Aorta (tissue), 5 donors: ENCODE results near the gene SHISA3. TPM values are rescaled to one million over a fixed set of nuclear protein-coding genes. Genes with fewer than 3 reads are reported as not detected.

Experiments
- ATAC-seq: fragments of 200-7000 bp; cut with Tn5 transposase; one replicate; pipeline ENCODE4 v1.9.1; 2022; ENCODE audit warnings: moderate library complexity; ENCODE audit not compliant: low FRiP score
- DNase-seq, 2 donors: peaks; one replicate each; pipeline ENCODE4 v3.0.0-alpha.2; 2020
- H3K27ac ChIP-seq, 2 donors: one replicate each; pipeline ENCODE4 v1.5.1; 2013; ENCODE audit warnings: low read length in 2 of 2, mild to moderate bottlenecking in 2 of 2, moderate library complexity in 2 of 2, control low read depth in 1 of 2, inconsistent platforms in 1 of 2, low read depth in 1 of 2
- H3K27me3 ChIP-seq, 2 donors: one replicate each; pipeline ENCODE4 v1.6.1; 2013; ENCODE audit warnings: control low read depth in 1 of 2, low read length in 1 of 2, mild to moderate bottlenecking in 1 of 2, moderate library complexity in 1 of 2; ENCODE audit not compliant: insufficient read depth in 2 of 2, control insufficient read depth in 1 of 2
- H3K36me3 ChIP-seq, 2 donors: one replicate each; pipeline ENCODE4 v1.6.1; 2013; ENCODE audit warnings: control low read depth in 1 of 2, low read length in 1 of 2, mild to moderate bottlenecking in 1 of 2; ENCODE audit not compliant: insufficient read depth in 2 of 2, control insufficient read depth in 1 of 2
- H3K4me1 ChIP-seq, 2 donors: one replicate each; pipeline ENCODE4 v1.6.1; 2013; ENCODE audit warnings: low read length in 2 of 2, control low read depth in 1 of 2, mild to moderate bottlenecking in 1 of 2, moderate library complexity in 1 of 2; ENCODE audit not compliant: insufficient read depth in 2 of 2, control insufficient read depth in 1 of 2
- H3K4me3 ChIP-seq, 2 donors: one replicate each; pipeline ENCODE4 v1.5.1; 2013; ENCODE audit warnings: low read length in 2 of 2, control low read depth in 1 of 2, mild to moderate bottlenecking in 1 of 2
- H3K9me3 ChIP-seq: one replicate; pipeline ENCODE4 v1.6.1; 2013; ENCODE audit warnings: mild to moderate bottlenecking, low read length; ENCODE audit not compliant: control insufficient read depth
- WGBS, 2 donors: extraction: QIAGEN DNeasy Blood & Tissue Kit; methylation state at CpG; one replicate each; pipeline ENCODE4 v1.1.7; 2013; 5-methylcytosine and 5-hydroxymethylcytosine counted together
- intact Hi-C, 2 donors: fragments of 100-400 bp; cut with DNase I; formaldehyde crosslinking; loops; one replicate each; pipeline versions ENCODE4 v1.14.2 to v1.15.0; 2022
- polyA plus RNA-seq, 2 donors: library from polyadenylated mRNA; stranded (reverse); fragments of 200-250 nt; gene quantifications; one replicate each; pipeline ENCODE4 v1.2.3, GENCODE V29; 2013
- total RNA-seq, 2 donors: library from RNA; stranded (reverse); fragmentation: NEBNext Ultra II Directional; extraction: Animal tissue kit (Norgen Biotek cat#: 25700); gene quantifications; one replicate each; pipeline ENCODE4 v1.2.1, GENCODE V29; 2021
- donor health status: healthy with polysubstance abuse.
- donor health status: Bipolar disorder and iron deficiency.
- donor health status: DM: no; HTN: no; CAD: no.
- donor health status: DM: no; HTN: no; CAD: no.
- donor health status: DM: yes; HTN: yes; CAD: no.

SHISA3 gene
- total and polyA plus RNA-seq, 4 donors: 2.1 to 5.5 (median 3.5) TPM

- no peaks in the 10 kb centered on the region for H3K9me3 ChIP-seq
- H3K36me3 ChIP-seq: no peaks in the 10 kb centered on the region
- peaks cover 1 to 2% of the 10 kb centered on the region in 2 donors for H3K4me1 ChIP-seq
- intact Hi-C loops: no loop called here
- 75 to 88% methylated on average over 1 of the region's 1 CpG for WGBS, 2 donors
- no peaks in the 10 kb centered on the region for H3K27me3 ChIP-seq
- H3K4me3 ChIP-seq: no peak overlapping the region
- DNase-seq: no peak
- no peak overlapping the region for H3K27ac ChIP-seq
- ATAC-seq: no peak
These were observed 18.0 kb downstream of the SHISA3 start for GRCh38 chr4:42415281-42415680.

- 81 to 85% methylated on average over 3 of the region's 3 CpGs for WGBS, 2 donors
- DNase-seq (no peak), ATAC-seq (no peak)
- Histone ChIP-seq H3K9me3 (no peaks in the 10 kb centered on the region), H3K4me3 (no peak overlapping the region), H3K27me3 (no peaks in the 10 kb centered on the region), H3K36me3 (no peaks in the 10 kb centered on the region), H3K4me1 (peaks cover 1 to 2% of the 10 kb centered on the region in 2 donors), H3K27ac (no peak overlapping the region)
- intact Hi-C loops: no loop called here
These were observed 18.7 kb downstream of the SHISA3 start for GRCh38 chr4:42416017-42416416.

DNA sequence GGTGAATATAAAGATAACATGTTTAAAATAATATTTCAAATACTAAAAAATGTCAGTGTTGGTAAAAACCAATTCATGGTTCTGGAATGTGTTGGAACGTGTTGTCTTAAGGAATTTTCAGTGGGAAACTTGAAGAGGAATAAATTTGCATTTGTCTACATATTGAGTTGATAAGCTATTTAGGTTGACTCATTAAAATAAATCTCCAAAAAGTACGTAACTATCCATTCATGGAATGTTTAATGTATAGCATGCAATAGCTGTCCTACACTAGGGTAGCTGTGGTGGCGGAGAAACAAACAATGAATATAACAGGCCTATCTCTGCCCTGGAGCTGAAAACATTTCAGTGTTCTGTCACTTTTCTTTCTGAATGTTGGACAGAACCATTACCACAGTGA lies 20.3 kb downstream of the SHISA3 start:
- H3K27ac ChIP-seq: no peak overlapping the region
- 66 to 70% methylated on average over 3 of the region's 3 CpGs for WGBS, 2 donors
- no peaks in the 10 kb centered on the region for H3K9me3 ChIP-seq
- H3K4me3 ChIP-seq: no peak overlapping the region
- intact Hi-C loops: no loop called here
- ATAC-seq: no peak
- no peaks in the 10 kb centered on the region for H3K27me3 ChIP-seq
- no peak for DNase-seq
- H3K36me3 ChIP-seq: peaks cover 0 to 1% of the 10 kb centered on the region in 2 donors
- peaks cover 1 to 2% of the 10 kb centered on the region in 2 donors for H3K4me1 ChIP-seq

DNA sequence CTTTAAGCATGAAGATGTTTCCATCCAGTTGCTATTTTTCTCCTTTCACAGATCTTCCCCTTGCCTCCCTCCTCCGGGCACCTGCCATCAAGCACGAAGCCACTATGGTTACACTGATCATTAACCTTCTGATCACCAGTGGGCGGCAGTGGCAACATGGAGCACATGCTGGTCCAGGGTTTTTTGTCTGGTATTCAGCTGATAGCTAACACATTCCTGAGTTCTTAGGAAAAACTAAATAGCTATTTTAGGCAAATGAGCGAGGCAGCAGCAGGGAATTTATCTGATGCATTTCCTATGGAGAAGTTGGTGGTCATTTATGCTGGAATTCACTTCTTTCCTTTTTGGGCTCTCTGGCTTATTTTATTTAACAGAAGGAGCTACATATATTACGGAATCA lies 22.9 kb downstream of the SHISA3 start:
- no peak for DNase-seq
- WGBS, 2 donors: 68 to 76% methylated on average over 5 of the region's 5 CpGs
- peaks cover 0 to 1% of the 10 kb centered on the region in 2 donors for H3K36me3 ChIP-seq
- ATAC-seq: no peak
- no peak overlapping the region for H3K27ac ChIP-seq
- H3K4me1 ChIP-seq: no peaks in the 10 kb centered on the region
- H3K9me3 ChIP-seq: no peaks in the 10 kb centered on the region
- H3K27me3 ChIP-seq: no peaks in the 10 kb centered on the region
- intact Hi-C loops: no loop called here
- no peak overlapping the region for H3K4me3 ChIP-seq

DNA sequence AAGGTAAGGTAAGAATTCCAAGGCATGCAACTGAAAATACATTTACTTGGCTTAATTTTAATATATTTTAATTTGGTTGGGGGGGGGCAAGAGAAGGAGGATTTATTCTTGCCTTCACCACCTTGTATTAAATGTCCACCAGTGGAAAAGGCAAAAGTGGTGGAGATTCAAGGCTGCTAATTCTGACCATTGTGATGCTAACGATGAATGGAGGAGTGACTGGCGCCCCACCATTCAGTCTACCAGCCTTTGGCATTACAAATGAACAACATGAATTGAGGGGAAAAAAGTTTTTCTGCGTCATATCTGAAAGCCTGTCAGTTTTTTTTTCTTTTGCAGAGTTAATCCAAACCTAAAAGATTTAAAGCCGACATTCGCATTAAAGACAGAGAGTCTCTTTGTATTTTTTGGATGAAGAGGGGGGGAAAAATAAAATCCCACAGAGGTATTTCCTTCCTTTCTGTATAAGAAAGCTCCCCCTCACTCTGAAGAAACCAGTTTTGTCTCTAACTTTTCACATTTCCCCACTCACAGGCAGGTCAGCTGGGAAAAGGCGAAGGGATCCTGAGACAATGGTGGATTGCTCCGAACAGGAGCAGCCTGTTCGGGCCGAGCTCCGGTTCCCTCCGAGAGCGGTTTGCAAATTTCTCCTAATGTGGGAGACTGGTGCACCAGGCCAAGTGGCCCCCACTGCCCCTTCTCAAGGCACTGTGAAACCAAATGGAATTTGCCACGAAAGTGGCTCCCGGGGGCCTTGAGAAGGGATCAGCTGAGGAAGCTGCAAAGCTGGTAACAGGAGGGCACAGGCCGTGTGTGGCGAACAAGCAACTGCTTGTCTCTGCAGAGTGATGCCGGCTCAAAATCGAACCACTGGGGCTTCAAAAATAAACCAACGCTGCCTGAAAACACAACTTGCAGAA lies 28.1 kb downstream of the SHISA3 start:
- ATAC-seq (no peak), DNase-seq (no peak)
- Histone ChIP-seq H3K4me1 (no peaks in the 10 kb centered on the region), H3K4me3 (no peak overlapping the region), H3K27me3 (no peaks in the 10 kb centered on the region), H3K36me3 (peaks cover 0 to 1% of the 10 kb centered on the region in 2 donors), H3K27ac (no peak overlapping the region), H3K9me3 (no peaks in the 10 kb centered on the region)
- intact Hi-C loops: no loop called here
- 82 to 88% methylated on average over 19 of the region's 19 CpGs for WGBS, 2 donors

- DNase-seq (no peak), ATAC-seq (no peak)
- intact Hi-C loops: no loop called here
These were observed 30.7 kb downstream of the SHISA3 start for GRCh38 chr4:42428036-42428435.

DNA sequence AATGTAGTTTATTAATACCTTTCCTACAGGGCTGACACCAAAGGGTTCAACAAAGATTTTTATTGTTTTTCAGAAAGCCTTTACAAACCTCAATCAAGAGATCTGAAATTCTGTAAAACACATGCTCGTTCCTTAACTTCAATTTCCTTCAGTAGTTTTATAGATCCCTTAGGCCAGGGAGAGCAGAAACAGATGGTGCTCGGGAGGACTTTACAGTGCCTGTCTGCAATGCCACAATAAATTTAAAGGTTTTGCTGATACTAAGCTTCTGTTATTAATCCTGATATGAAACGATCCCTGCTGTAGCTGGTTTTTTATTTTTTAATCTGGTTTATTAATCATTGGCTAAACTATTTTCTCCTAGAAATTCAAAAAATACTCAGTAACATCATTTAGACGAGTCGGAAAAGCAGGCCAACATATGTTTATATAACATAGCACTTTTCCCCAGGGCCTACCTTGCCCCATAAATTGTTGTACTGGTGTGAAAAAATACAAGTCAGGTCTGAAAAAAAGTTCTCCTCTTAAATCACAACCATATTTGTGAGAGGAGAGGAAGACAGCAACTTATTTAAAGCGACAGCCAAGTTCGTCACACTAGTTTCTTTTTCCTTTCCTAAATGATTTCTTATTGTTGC lies 39.8 kb downstream of the SHISA3 start:
- DNase-seq: no peak
- peaks cover 0 to 3% of the 10 kb centered on the region in 2 donors for H3K36me3 ChIP-seq
- ATAC-seq: no peak
- no peaks in the 10 kb centered on the region for H3K9me3 ChIP-seq
- no peaks in the 10 kb centered on the region for H3K4me1 ChIP-seq
- WGBS, 2 donors: 64 to 74% methylated on average over 7 of the region's 7 CpGs
- H3K27ac ChIP-seq: no peak overlapping the region
- no peaks in the 10 kb centered on the region for H3K27me3 ChIP-seq
- H3K4me3 ChIP-seq: no peak overlapping the region
- intact Hi-C loops: no loop called here

More at GRCh38 chr4:42428036-42428435, 30.7 kb downstream of the SHISA3 start:
- H3K9me3 ChIP-seq: no peaks in the 10 kb centered on the region
- H3K27me3 ChIP-seq: no peaks in the 10 kb centered on the region
- WGBS, 2 donors: 78 to 84% methylated on average over 2 of the region's 2 CpGs
- no peak overlapping the region for H3K27ac ChIP-seq
- H3K4me1 ChIP-seq: no peaks in the 10 kb centered on the region
- H3K36me3 ChIP-seq: no peaks in the 10 kb centered on the region
- H3K4me3 ChIP-seq: no peak overlapping the region

DNA sequence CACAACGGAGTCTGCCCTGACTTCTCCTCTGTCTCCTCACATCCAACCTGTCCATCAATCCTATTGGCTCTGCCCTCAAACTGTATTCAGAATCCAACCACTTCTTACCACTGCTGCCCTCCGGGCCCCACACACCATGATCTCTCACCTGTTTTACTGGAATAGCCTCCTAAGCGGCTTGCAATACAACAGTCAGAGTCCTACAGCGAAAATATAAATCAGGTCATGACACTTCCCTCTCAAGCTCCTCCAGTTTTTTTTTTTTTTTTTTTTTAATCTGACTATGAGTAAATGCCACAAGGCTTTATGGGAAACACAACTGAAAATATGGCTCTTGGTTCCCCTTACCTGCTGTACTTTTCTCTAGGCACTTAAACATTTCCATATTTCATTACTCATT lies 42.8 kb downstream of the SHISA3 start:
- Histone ChIP-seq H3K27me3 (no peaks in the 10 kb centered on the region), H3K4me1 (no peaks in the 10 kb centered on the region), H3K9me3 (no peaks in the 10 kb centered on the region), H3K27ac (no peak overlapping the region), H3K4me3 (no peak overlapping the region), H3K36me3 (peaks cover 0 to 3% of the 10 kb centered on the region in 2 donors)
- intact Hi-C loops: no loop called here
- DNase-seq (no peak), ATAC-seq (no peak)
- 95 to 96% methylated on average over 4 of the region's 4 CpGs for WGBS, 2 donors

GRCh38 chr4:42442601-42443000 lies 45.3 kb downstream of the SHISA3 start:
- Histone ChIP-seq H3K27me3 (no peaks in the 10 kb centered on the region), H3K4me3 (no peak overlapping the region), H3K9me3 (no peaks in the 10 kb centered on the region), H3K4me1 (no peaks in the 10 kb centered on the region), H3K36me3 (peaks cover 0 to 3% of the 10 kb centered on the region in 2 donors), H3K27ac (no peak overlapping the region)
- ATAC-seq (no peak), DNase-seq (no peak)
- intact Hi-C loops: no loop called here
- 75 to 87% methylated on average over 2 of the region's 2 CpGs for WGBS, 2 donors
